ENCODE results near the gene ITPR1.

DNA sequence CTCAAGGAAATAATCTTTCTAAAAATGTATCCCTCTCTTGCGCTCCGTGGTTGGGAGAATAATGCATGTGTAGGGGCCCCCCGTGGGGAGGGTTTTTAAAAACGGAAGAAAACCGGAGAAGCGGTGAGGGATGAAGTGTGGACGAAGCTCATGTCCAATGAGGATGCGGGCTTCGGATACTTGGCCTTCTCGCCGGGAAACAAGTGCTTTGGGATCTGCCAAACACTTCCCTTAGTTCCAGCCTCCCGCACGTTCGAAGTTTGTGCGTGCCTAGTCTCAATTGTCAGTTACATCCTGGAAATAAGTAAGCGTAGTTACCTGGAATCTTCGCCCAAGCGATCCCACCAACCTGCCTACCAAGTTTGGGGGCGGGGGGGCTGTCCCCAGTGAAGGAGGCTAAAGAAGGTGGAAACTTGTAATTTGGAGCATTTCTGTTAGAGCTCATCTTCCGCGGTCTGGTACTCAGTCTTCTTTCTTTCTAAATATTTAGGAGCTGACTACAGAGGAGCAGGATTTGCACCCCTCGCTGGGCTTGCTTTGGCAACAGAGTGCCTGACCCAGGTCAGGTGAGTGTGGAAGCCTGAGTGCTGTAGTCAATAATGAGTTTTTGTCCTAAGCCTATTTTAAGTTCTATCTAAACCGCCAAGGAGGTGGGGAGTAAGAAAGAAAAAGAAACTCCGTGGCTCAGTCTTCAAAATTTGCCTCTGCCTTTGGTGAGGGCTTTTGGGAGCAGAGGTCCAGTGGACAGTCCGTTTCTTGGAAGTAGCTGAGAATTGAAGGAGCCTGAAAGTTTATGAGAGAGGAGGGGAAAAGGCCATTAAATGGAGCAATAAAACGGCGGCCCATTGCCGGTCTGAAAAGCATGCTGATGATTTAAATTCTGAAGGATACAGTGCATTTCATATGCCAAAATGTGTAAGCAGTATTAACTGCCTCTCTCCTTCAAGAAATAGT lies 1.1 kb downstream of the ITPR1 start:
- no peak for TF ChIP-seq KDM1A (IDR thresholded peaks at IDR 0.05; ENCODE audit: low read depth)
- TF ChIP-seq JUNB (IDR thresholded peaks at IDR 0.05) = no peak
- TF ChIP-seq, protein P1, sequence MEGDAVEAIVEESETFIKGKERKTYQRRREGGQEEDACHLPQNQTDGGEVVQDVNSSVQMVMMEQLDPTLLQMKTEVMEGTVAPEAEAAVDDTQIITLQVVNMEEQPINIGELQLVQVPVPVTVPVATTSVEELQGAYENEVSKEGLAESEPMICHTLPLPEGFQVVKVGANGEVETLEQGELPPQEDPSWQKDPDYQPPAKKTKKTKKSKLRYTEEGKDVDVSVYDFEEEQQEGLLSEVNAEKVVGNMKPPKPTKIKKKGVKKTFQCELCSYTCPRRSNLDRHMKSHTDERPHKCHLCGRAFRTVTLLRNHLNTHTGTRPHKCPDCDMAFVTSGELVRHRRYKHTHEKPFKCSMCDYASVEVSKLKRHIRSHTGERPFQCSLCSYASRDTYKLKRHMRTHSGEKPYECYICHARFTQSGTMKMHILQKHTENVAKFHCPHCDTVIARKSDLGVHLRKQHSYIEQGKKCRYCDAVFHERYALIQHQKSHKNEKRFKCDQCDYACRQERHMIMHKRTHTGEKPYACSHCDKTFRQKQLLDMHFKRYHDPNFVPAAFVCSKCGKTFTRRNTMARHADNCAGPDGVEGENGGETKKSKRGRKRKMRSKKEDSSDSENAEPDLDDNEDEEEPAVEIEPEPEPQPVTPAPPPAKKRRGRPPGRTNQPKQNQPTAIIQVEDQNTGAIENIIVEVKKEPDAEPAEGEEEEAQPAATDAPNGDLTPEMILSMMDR (IDR thresholded peaks at IDR 0.05) = no peak
- TF ChIP-seq EHF (CRISPR knock-in tag; IDR thresholded peaks at IDR 0.05) = no peak
- no peak for TF ChIP-seq JUN (IDR thresholded peaks at IDR 0.05)
- TF ChIP-seq POLR2A (IDR thresholded peaks at IDR 0.05; ENCODE audit: low read length) = no peak
- no peak for TF ChIP-seq CHD2 (IDR thresholded peaks at IDR 0.05; ENCODE audit: low read length, partially characterized antibody)
- TF ChIP-seq, protein P2, sequence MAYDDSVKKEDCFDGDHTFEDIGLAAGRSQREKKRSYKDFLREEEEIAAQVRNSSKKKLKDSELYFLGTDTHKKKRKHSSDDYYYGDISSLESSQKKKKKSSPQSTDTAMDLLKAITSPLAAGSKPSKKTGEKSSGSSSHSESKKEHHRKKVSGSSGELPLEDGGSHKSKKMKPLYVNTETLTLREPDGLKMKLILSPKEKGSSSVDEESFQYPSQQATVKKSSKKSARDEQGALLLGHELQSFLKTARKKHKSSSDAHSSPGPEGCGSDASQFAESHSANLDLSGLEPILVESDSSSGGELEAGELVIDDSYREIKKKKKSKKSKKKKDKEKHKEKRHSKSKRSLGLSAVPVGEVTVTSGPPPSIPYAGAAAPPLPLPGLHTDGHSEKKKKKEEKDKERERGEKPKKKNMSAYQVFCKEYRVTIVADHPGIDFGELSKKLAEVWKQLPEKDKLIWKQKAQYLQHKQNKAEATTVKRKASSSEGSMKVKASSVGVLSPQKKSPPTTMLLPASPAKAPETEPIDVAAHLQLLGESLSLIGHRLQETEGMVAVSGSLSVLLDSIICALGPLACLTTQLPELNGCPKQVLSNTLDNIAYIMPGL (CRISPR knock-in tag; IDR thresholded peaks at IDR 0.05; ENCODE audit: borderline replicate concordance) = no peak
- TF ChIP-seq, protein P3, sequence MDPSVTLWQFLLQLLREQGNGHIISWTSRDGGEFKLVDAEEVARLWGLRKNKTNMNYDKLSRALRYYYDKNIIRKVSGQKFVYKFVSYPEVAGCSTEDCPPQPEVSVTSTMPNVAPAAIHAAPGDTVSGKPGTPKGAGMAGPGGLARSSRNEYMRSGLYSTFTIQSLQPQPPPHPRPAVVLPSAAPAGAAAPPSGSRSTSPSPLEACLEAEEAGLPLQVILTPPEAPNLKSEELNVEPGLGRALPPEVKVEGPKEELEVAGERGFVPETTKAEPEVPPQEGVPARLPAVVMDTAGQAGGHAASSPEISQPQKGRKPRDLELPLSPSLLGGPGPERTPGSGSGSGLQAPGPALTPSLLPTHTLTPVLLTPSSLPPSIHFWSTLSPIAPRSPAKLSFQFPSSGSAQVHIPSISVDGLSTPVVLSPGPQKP (IDR thresholded peaks at IDR 0.05; ENCODE audit: low read depth, low read length) = no peak
- no peak for TF ChIP-seq ZFP36 (IDR thresholded peaks at IDR 0.05; ENCODE audit: borderline replicate concordance, partially characterized antibody)
- no peak for TF ChIP-seq BHLHE40 (IDR thresholded peaks at IDR 0.05; ENCODE audit: low read depth, low read length)
- TF ChIP-seq EP300 (IDR thresholded peaks at IDR 0.05) = no peak
- TF ChIP-seq, protein P4, sequence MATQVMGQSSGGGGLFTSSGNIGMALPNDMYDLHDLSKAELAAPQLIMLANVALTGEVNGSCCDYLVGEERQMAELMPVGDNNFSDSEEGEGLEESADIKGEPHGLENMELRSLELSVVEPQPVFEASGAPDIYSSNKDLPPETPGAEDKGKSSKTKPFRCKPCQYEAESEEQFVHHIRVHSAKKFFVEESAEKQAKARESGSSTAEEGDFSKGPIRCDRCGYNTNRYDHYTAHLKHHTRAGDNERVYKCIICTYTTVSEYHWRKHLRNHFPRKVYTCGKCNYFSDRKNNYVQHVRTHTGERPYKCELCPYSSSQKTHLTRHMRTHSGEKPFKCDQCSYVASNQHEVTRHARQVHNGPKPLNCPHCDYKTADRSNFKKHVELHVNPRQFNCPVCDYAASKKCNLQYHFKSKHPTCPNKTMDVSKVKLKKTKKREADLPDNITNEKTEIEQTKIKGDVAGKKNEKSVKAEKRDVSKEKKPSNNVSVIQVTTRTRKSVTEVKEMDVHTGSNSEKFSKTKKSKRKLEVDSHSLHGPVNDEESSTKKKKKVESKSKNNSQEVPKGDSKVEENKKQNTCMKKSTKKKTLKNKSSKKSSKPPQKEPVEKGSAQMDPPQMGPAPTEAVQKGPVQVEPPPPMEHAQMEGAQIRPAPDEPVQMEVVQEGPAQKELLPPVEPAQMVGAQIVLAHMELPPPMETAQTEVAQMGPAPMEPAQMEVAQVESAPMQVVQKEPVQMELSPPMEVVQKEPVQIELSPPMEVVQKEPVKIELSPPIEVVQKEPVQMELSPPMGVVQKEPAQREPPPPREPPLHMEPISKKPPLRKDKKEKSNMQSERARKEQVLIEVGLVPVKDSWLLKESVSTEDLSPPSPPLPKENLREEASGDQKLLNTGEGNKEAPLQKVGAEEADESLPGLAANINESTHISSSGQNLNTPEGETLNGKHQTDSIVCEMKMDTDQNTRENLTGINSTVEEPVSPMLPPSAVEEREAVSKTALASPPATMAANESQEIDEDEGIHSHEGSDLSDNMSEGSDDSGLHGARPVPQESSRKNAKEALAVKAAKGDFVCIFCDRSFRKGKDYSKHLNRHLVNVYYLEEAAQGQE (IDR thresholded peaks at IDR 0.05) = no peak
